SHP77 (cell line): Measurements from ENCODE around the gene ETF1.

Source experiments
- DNase-seq, 2 experiments: peaks; one replicate each; lab custom pipeline; 2025; lab: John Stamatoyannopoulos, UW

ETF1 gene

DNA sequence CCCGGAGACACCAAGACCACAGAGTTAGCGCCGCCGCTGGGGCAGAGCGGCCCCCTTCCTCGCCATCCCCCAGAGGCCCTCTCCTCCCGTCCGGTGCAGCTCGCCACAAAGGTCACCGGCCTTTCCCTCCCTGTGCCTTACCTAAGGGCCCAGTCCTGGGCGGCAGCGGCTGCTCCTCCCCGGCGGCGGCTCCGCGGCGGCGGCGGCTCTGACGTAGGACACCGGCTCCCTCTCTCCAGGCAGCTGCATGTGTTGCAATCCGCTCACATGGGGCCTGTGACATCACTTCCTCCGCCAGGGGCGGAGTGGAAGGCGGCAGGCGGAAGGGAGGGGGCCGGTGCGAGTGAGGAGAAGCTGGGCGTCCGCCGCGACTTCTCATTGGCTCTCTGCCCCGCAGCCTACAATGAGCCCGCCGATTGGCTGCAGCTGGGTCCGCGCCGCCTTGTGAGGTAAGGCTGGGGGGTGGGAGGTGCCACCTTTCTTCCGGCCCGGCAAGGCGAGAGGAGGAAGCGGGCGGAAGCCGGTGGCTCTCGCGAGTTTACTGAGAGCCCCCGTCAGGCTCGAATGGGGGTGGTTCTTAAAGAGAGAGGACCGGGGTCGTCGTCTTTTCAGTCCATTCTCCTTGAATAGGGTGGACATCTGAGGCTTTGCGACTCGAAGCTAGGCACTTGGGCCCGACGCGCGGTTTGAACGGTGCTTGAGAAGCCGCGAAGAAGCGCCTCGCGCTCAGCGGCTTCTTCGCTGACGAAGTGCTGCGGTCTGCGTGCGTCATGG, at the start of gene ETF1:
TSS of gene ETF1 (minus strand) at position 281 of the 774 bp plus-strand sequence. CDS start 318 bp downstream, outside the sequence.
- peak; percentile 100 for DNase-seq

DNA sequence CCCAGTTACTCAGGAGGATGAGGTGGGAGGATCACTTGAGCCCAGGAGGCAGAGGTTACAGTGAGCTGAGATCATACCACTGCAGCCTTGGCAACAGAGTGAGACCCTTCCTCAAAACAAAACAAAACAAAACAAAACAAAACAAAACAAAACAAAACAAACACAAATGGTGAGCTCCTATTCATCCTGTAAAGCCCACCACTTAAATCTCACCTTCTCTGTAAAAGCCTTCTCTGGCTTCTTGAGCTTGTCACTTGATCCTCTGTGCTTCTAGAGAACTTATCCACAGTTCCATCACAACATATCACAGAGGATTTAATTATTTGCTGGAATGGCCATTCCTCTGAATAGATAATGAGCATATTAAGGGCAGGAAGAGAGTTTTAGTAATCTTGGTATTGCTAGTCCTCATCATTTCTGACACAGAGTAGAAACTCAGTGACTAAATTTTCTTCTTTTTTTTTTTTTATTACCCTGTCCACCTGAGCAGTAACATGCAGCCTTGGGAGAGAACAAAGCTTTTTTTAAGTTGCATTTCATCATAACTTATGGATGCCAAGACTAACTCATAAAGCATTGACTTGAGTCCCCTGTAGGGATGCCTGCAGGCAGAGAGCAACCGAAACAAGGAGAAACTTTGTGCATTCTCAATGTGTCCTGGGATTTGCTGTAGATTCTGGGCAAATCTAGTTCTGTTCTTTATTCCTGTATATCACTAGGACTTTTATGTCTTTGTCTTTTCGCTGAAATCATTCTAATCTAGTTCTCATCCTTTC, 45.2 kb upstream of the ETF1 start:
- DNase-seq, result no peak

DNA sequence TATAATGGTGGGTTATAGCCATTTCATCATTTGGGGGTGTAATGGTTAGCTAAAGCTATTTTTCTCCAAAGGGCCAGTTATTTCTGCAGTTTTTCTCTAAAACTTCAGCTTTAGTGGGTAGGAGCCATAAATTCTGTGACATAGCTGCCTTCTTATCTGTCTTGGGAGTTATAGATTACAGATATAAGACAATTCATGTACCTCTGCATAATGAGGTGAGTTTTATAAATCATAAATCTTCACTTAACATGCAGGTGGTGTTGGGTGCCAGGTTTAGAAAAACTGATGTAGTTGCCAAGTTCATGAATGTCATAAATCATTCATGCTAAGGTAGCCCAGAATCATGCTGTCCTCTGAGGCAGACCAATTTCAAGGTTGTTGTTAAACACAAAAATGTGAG, 42.1 kb upstream of the ETF1 start:
- DNase-seq, result no peak

DNA sequence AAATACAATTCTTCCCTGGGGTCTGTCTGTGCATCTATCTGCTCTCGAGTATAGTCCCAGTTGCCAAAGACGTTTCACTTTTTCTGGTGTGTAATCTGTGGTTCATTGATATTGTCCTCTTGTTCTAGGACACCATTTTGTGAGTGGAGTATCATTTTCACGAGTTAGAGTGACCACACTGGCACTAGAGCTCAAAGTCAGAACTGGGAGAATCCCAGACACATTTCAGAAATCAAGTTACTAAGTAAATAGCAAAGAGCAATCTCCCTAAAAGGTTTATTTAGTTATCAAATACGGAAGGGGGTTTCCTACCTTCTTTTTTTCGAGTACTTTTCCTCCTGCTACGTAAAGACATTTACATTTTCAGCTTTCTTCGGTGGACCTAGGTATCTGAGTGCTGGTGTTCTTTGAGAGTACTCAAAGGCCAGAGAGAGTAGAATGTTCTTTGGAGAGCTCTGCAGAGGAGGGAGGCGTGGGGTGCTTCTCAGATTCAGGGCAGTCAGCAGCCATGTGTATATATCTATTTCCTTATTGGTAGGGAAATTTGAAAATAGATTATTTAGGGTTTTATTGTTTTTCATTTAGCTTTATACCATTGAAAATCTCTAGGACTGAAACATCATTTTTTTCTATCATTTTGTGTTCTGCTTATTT, 41.1 kb upstream of the ETF1 start:
- no peak for DNase-seq

DNA sequence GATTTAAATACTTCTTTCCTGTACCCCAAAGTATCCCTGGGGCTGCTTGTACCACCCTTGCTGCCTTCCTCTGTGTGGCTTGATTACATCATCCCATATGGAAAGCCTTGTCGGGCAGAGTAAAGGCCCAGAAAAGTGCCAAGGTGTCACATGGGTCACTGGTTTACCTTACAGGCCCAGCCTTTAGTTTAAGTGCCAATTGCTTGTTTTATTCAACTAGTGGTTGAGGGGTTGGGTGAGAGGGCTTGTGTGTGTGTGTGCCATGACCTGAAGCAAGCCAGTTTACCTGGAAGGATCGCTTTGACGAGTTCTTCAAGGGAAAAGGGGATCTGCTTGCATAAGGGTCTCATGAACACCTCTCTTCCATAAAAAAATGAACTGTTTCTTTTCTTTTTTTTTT, 39.9 kb upstream of the ETF1 start:
- no peak for DNase-seq

DNA sequence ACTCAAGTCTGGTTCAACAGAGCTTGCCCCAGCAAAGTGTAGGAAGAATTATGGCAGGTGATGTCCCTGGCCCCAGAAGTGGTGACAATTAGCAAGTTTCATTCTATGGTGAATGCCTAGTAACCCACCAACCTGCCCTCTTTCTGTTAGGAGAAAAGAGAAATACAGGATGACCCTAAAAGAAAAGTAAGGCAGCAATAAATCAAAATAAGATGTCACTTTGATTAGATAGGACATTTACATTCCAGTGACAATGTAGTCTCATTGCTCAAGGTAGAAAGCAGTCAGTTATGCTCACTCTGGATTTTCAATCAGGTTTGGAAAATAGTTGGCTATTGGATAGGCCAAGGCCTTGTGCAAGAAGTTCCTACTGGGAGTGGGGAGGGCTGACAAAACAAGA, 37.7 kb upstream of the ETF1 start:
- DNase-seq, result no peak

DNA sequence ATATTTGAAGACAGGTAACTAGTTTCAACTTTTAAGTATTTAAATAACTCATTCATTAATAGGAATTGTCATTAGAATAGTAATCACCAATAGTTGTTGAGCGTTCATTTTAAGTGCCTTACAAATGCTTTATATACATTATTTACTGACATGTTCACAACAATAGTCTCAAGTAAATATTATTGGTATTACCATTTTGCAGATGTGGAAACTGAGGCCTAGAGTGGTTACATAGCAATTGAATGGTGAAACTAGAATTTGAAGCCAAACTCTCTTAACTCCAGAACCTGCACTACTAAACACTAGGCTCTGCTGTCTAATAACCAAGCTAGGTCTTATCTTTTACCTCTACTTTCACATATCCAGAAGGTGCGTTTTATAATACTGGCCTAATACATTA, 37.0 kb upstream of the ETF1 start:
- no peak for DNase-seq

DNA sequence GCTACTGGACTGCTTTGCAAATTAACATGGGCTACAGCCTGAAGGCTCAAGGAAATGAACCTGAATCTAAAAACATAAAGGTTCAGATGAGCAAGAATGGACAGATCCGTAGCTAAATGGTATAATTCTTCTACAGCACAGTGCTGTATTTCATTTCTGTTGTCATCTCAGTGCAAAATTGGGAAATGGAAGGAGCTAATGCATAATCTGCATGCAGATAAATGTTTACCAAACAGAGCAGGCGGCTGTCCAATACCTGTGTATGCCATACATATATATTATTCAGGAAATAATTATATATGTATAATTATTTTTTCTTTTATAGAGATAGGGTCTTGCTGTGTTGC, 36.5 kb upstream of the ETF1 start:
- DNase-seq, result no peak

DNA sequence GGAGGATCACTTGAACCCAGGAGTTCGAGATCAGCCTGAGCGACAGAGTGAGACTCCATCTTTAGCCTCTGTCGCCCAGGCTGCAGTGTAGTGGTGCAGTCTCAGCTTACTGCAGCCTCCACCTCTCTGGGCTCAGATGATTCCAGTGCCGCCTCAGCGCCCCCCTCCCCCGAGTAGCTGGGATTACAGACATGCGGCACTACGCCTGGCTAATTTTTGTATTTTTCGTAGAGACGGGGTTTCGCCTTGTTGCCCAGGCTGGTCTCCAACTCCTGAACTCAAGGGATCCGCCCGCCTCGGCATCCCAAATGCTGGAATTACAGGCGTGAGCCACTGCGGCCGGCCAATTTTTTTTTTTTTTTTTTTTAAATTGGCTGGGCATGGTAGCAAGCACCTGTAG, 34.4 kb upstream of the ETF1 start:
- DNase-seq, result no peak

DNA sequence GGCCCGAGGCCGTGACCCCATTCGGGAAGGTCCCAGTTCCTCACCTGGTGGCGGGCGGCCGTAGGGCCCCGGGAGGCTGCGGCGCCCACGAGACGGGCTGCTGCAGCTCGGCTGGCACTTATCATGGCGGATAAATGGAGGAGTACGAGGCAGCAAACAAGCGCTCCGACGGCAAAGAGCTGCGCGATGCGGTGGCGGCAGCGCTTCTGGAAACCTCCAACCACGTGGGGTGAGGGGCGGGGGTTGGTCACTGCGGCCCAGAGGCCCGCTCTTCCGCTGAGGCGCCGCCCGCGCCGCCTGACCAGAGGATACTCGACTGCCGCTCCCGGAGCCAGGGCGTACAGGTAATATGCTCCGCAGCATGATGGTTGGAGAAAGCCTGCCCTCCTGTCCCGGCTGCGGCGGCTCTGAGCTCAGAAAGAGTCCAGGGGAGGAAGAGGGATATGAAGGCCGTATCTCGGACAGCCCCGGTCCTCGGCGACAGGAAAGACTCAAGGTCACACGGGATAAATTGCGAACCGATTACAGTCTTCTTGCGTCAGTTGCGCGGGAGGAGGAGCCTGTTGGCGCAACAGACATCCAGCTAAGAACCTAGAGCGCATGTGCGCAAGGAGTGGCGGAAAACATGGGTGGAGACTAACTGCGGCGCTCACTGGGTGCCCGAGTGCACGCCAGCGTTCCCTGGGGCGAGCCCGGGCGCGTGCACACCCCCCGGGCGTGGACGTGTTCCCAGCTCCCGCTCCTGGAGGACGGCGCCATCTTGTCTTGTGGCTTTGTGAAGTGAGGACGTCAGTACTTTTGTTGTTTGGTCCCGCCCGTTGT, 32.4 kb upstream of the ETF1 start, which contains the start of gene HSPA9:
TSS of gene HSPA9 (minus strand) at position 208 of the 822 bp plus-strand sequence. CDS start at position 125, 83 bp downstream.
- peak; percentile 99 for DNase-seq

DNA sequence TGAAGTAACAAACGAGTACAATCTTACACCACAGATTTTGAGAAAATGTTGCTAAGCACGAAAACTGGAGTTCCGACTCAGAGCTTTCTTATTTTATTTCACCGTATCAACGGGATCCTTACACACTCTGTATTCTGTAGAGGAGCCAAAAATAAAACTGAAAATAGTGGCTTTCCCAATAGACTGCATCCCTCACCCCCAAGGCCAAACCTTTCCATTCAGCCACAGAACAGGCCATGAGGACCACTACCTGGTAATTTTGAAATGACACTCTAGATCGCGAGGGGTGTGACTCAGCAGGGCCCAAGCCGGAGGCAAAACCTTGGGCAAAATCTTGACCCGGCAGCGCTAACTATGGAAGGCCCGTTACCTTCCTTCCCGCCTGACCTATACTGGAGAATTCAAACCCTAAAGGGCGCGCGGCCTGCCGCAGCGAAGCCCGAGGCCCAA, 31.7 kb upstream of the ETF1 start:
- no peak for DNase-seq

DNA sequence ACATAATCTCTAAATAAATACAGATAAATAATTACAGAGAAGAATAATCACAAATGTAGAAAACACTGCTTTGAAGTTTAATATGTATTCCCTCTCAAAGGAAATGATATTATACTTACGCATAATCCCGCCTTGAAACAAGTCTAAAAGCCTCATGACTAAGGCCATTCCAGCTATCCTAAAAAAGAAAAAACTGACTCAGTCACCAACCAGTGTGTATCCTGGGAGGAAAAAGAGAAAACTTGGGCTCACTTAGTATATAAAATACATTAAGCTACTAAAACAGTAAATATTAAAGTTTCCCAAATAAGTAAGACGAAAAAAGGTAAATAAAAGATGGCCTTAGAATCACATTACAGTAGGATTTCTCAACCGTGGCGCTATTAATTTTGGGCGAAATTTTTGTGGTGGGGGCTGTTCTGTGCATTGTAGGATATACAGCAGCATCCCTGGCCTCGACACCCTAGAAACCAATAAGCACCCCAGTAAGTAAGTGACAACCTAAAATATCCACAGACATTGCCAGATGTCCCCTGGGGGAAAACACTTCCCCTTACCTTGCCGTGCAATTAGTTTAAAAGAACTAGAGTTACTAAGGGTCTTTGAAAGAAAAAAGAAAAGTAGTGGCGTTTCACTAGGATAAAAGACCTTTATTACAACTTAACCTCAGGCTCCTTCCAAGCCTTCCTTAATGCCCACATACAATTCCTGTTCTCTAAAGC, 31.1 kb upstream of the ETF1 start:
- DNase-seq, result no peak

DNA sequence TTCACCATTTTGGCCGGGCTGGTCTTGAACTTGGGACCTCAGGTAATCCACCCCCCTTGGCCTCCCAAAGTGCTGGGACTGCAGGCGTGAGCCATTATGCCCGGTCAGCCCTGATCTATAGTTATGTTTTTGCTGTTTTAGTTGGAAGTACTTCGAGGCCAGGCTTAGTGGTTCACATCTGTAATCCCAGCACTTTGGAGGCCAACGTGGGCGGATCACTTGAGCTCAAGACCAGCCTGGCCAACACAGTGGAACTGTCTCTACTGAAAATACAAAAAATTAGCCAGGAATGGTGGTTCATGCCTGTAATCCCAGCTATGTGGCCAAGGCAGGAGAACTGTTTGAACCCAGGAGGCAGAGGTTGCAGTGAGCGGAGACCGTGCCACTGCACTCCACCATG, 30.2 kb upstream of the ETF1 start:
- DNase-seq, result no peak

DNA sequence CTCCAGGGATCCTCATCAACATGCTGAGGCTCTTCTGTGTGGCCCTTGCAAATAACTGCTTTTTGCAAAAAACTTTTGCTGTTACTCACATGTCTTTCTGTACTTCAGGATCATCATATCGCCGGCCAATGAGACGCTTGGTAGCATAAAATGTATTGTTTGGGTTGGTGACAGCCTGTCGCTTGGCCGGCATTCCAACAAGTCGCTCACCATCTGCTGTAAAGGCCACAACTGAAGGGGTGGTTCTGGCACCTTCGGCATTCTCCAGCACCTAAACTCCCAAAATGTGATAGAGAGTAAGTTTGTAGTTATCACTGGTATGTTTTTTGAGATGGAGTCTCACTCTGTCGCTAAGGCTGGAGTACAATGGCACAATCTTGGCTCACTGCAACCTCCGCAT, 27.8 kb upstream of the ETF1 start:
- no peak for DNase-seq

DNA sequence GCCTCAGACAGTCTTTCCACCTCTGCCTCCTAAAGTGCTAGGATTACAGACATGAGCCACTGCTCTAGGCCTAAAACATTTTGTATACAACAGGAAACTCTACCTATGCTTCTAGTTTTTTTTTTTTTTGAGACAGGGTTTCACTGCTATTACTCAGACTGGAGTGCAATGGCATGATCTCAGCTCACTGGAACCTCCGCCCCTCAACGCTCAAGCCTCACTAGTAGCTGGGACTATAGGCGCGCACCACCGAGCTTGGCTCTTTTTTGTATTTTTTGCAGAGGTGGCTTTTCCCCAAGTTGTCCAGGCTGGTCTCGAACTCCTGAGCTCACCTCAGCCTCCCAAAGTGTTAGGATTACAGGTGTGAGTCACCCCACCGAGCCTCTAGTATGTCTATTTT, 26.7 kb upstream of the ETF1 start:
- no peak for DNase-seq

DNA sequence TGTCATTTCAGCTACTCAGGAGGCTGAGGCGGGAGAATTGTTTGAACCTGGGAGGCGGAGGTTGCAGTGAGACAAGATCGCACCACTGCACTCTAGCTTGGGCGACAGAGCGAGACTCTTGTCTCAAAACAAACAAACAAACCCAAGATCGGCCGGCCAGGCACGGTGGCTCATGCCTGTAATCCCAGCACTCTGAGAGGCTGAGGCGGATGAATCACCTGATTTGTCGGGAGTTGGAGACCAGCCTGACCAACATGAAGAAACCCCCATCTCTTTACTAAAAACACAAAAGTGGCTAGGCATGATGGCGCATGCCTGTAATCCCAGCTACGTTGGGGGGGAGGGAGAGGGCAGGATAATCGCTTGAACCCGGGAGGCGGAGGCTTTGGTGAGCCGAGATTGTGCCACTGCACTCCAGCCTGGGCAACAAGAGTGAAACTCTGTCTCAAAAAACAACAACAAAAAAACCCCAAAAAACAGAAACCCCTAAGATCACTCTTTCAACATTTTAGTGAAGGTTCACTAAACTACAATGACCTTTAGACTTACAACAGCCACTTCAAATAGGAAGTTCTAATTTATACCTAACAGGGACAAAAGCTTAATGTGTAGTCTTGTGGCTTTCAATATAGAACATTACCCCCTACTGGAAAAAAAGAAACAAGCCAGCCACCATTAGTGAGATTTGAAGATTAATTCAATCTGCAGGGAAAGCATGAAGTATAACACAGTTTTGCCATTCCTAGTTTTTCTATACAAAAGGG, 25.2 kb upstream of the ETF1 start:
- DNase-seq, result no peak

DNA sequence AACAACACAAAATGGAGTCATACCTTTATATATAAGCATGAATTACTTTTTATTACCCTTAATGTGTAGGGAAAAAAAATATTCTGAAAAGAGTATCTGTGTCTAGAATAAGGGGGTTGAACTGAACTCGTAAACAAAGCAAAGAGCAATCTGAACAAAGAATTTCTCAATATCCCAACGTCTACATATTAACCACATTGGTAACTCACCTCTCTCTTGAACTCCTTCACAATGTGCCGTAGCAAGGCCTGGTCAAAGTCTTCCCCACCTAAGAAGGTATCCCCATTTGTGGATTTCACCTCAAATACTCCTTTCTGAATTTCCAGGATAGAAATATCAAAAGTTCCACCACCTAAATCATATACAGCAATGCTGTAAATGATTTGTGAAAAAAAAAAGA, 23.8 kb upstream of the ETF1 start:
- DNase-seq, result no peak

DNA sequence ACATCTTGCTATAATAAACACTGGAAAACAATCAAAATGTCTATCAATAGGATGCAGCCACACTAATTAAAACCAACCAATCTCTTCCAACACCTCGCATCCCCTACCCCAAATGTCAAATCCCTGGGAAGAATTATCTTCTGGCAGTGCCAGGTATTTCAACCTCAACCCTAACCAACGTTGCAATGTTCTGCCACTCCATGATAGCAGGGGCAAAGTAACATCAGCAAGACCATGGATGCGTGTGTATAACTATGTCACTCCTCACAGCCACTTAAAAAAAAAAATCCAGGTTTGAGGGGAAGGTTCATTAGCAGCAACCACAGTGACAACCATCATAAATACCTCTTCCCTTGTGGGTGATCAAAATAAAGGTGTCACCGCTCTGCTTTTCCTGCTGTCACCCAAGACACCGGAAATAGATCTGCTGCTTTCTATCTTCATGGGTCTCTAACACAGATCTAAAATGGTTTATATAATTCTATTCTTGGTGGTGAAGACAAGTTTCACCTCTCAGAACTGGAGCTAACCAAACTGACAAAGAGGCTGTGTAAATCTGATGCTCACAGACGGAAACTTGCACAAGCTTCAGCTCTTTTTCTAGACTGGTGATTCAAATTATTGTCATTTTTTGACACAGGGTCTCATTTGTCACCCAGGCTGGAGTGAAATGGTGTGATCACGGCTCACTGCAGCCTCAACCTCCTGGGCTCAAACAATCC, 22.2 kb upstream of the ETF1 start:
- DNase-seq, result no peak

DNA sequence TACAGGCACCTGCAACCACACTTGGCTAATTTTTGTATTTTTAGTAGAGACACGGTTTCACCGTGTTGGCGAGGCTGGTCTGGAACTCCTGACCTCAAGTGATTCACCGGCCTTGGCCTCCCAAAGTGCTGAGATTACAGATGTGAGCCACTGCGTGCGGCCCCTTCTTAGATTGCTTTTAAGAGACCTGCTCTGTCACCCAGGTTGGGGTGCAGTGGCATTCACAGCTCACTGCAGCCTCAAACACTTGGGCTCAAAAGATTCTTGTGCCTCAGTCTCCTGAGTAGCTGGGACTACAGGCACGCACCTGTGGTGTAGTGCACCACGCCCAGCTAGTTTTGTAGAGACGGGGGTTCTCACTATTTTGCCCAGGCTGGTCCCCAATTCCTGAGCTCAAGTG, 21.2 kb upstream of the ETF1 start:
- no peak for DNase-seq
